Activated B cell treated with CpG ODN at 0.5 μM for 24 hours (primary cell): ENCODE results near the gene PXDC1. TPM values are rescaled to one million over a fixed set of nuclear protein-coding genes. Genes with fewer than 3 reads are reported as not detected.

Experiments used
- ATAC-seq: fragments of 200-7000 bp; cut with Tn5 transposase; one replicate; pipeline ENCODE4 v1.10.0; 2021; ENCODE audit warnings: low read depth, mild to moderate bottlenecking, moderate library complexity
- CTCF ChIA-PET: fragments of 350-600 bp; sonication (Branson Sonifier 250); formaldehyde crosslinking; loops from one replicate; lab custom pipeline; 2021; ENCODE audit warnings: antibody characterized with exemption; lab: Charles Lee
- POLR2A ChIA-PET: fragments of 350-600 bp; sonication (Branson Sonifier 250); formaldehyde crosslinking; loops from one replicate; lab custom pipeline; 2021; ENCODE audit warnings: antibody characterized with exemption; lab: Charles Lee
- DNase-seq: peaks from one replicate; pipeline ENCODE4 v3.0.0; 2022
- H3K27ac Mint-ChIP-seq: one replicate; pipeline ENCODE4 v1.8.0; 2020; ENCODE audit warnings: mixed read lengths
- H3K27me3 Mint-ChIP-seq: one replicate; pipeline ENCODE4 v1.8.0; 2021; ENCODE audit warnings: mixed read lengths
- H3K36me3 Mint-ChIP-seq: one replicate; pipeline ENCODE4 v1.8.0; 2021; ENCODE audit warnings: low read depth, mixed read lengths
- H3K4me1 Mint-ChIP-seq: one replicate; pipeline ENCODE4 v1.8.0; 2021; ENCODE audit warnings: mixed read lengths
- H3K4me3 Mint-ChIP-seq: one replicate; pipeline ENCODE4 v1.8.0; 2020; ENCODE audit warnings: mild to moderate bottlenecking, mixed read lengths
- H3K9me3 Mint-ChIP-seq: one replicate; pipeline ENCODE4 v1.8.0; 2020; ENCODE audit warnings: mixed read lengths
- CTCF ChIP-seq: fragments of 200-600 bp; IDR thresholded peaks from one replicate; pipeline ENCODE4 v1.8.0; 2022; ENCODE audit warnings: antibody characterized with exemption, mild to moderate bottlenecking
- intact Hi-C: fragments of 100-400 bp; cut with micrococcal nuclease; formaldehyde crosslinking; loops from one replicate; pipeline ENCODE4 v1.15.1; 2024
- total RNA-seq: library from RNA; stranded (reverse); gene quantifications from 2 replicates; pipeline ENCODE4 v1.2.3, GENCODE V29; 2022

The PXDC1 gene
- total RNA-seq, 1 donor from 2014 or later = 3.9 TPM

GRCh38 chr6:3706547-3706946 is 45.0 kb downstream of the PXDC1 start:
- ChIA-PET CTCF (no interaction called here), POLR2A (no interaction called here)
- Mint-ChIP-seq H3K27ac (no peak overlapping the region), H3K36me3 (no peaks in the 10 kb centered on the region), H3K4me3 (no peak overlapping the region), H3K4me1 (peaks cover 5% of the 10 kb centered on the region), H3K9me3 (peaks cover 4% of the 10 kb centered on the region), H3K27me3 (peaks cover 12% of the 10 kb centered on the region)
- ATAC-seq = no peak
- intact Hi-C loops = no loop called here
- no peak for DNase-seq
- TF ChIP-seq CTCF = no peak

- CTCF ChIA-PET = interaction anchor here (1.2 kb wide), 1 partner anchor 277 kb away, joined by 3 read pairs; no protein-coding TSS in a partner anchor
- ATAC-seq = no peak
These were observed 49.9 kb downstream of the PXDC1 start for GRCh38 chr6:3701631-3702030.

GRCh38 chr6:3699231-3699630 is 52.3 kb downstream of the PXDC1 start:
- peaks cover 6% of the 10 kb centered on the region for H3K27me3 Mint-ChIP-seq
- DNase-seq (no peak), ATAC-seq (no peak)
- intact Hi-C loops = no loop called here
- H3K27ac Mint-ChIP-seq = no peak overlapping the region
- ChIA-PET CTCF (no interaction called here), POLR2A (no interaction called here)
- H3K36me3 Mint-ChIP-seq = no peaks in the 10 kb centered on the region
- no peak overlapping the region for H3K4me3 Mint-ChIP-seq
- no peaks in the 10 kb centered on the region for H3K4me1 Mint-ChIP-seq
- peaks cover 9% of the 10 kb centered on the region for H3K9me3 Mint-ChIP-seq
- TF ChIP-seq CTCF = no peak

More at GRCh38 chr6:3701631-3702030, 49.9 kb downstream of the PXDC1 start:
- H3K4me3 Mint-ChIP-seq = no peak overlapping the region
- POLR2A ChIA-PET = no interaction called here
- no peaks in the 10 kb centered on the region for H3K4me1 Mint-ChIP-seq
- no peak overlapping the region for H3K27ac Mint-ChIP-seq
- TF ChIP-seq CTCF = no peak
- H3K36me3 Mint-ChIP-seq = no peaks in the 10 kb centered on the region
- H3K27me3 Mint-ChIP-seq = peaks cover 14% of the 10 kb centered on the region
- intact Hi-C loops = no loop called here
- peaks cover 11% of the 10 kb centered on the region for H3K9me3 Mint-ChIP-seq
- no peak for DNase-seq

DNA sequence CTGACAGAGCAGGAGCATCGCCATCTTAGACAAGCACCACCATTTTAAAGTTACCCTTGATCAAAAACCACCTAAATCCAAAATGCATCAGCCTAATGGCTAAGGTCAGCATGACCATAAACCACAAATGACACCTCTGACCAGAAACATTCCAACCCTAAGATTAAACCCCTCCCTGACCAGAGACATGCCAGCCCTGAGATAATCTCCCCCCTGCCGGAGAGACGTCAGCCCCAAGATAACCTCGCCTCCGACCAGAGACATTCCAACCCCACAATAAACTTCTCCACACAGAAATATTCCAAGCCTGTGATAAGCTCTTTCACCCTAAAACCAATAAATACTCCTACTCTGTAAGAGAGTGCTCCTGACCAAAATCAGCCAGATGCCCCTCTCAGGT is 53.5 kb downstream of the PXDC1 start:
- Mint-ChIP-seq H3K4me3 (no peak overlapping the region), H3K36me3 (no peaks in the 10 kb centered on the region), H3K27ac (no peak overlapping the region), H3K4me1 (no peaks in the 10 kb centered on the region), H3K27me3 (peaks cover 6% of the 10 kb centered on the region), H3K9me3 (peaks cover 9% of the 10 kb centered on the region)
- TF ChIP-seq CTCF = no peak
- CTCF ChIA-PET = no interaction called here
- DNase-seq (no peak), ATAC-seq (no peak)
- POLR2A ChIA-PET = no interaction called here
- intact Hi-C loops = no loop called here

DNA sequence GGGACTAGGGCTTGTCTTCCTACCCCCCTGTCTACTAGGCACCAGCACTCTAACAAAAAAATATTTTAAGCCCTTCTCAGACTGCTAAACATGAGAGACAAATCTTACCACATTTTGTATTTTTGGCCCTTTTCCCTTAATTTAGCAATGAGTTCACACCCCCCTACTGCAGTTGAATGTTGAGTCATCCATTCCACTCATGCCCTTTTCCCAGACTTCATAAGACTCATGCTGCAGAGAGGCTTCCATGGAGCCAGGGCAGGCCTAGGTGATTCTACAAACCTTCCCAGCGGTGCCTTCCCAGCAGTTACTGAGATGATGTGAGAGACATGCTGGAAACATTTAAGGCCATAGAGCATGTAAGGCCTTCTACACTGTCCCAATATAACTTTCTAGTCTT is 53.9 kb downstream of the PXDC1 start:
- no peak overlapping the region for H3K4me3 Mint-ChIP-seq
- peaks cover 9% of the 10 kb centered on the region for H3K9me3 Mint-ChIP-seq
- no peak for TF ChIP-seq CTCF
- no peaks in the 10 kb centered on the region for H3K36me3 Mint-ChIP-seq
- ATAC-seq = no peak
- CTCF ChIA-PET = no interaction called here
- POLR2A ChIA-PET = no interaction called here
- no peaks in the 10 kb centered on the region for H3K4me1 Mint-ChIP-seq
- DNase-seq = no peak
- H3K27me3 Mint-ChIP-seq = peaks cover 4% of the 10 kb centered on the region
- H3K27ac Mint-ChIP-seq = no peak overlapping the region
- intact Hi-C loops = no loop called here
